PC-9 (cell line): ENCODE results near the gene SART3. TPM values are rescaled to one million over a fixed set of nuclear protein-coding genes. Genes with fewer than 3 reads are reported as not detected.
A peak's percentile ranks its signal among the peaks of the same experiment; 100 is the strongest.

Experiments
- Bru-seq: library from RNA; stranded (reverse); fragments of 400-500 nt; gene quantifications from one replicate; lab custom pipeline; 2021; lab: Mats Ljungman, UMichigan
- BruChase-seq, 2 experiments: library from RNA; stranded (reverse); fragments of 400-500 nt; gene quantifications; one replicate each; lab custom pipeline; 2021; lab: Mats Ljungman, UMichigan
- BruUV-seq: library from RNA; stranded (reverse); fragments of 400-500 nt; replicated peaks from 2 replicates; lab custom pipeline; 2021; lab: Mats Ljungman, UMichigan
- CTCF ChIA-PET: fragments of 300-600 bp; sonication (Branson Sonifier 250); formaldehyde crosslinking; loops from one replicate; lab custom pipeline; 2022; ENCODE audit warnings: antibody characterized with exemption; lab: Charles Lee
- POLR2A ChIA-PET: fragments of 300-600 bp; sonication (Branson Sonifier 250); formaldehyde crosslinking; loops from one replicate; lab custom pipeline; 2022; ENCODE audit warnings: antibody characterized with exemption; ENCODE audit not compliant: unreplicated experiment; lab: Charles Lee
- DNase-seq, 2 experiments: peaks; one replicate each; pipeline versions ENCODE4 v3.0.0 to v3.0.0-alpha.2; 2015 to 2022; ENCODE audit warnings: mixed read lengths in 1 of 2
- H2AFZ ChIP-seq: fragments of 200-600 bp; sonication (generic); 2 replicates; pipeline ENCODE4 v1.8.1; 2017; ENCODE audit warnings: antibody characterized with exemption
- H3F3A ChIP-seq: fragments of 200-600 bp; sonication (generic); 2 replicates; pipeline ENCODE4 v1.8.1; 2017; ENCODE audit warnings: antibody characterized with exemption, mild to moderate bottlenecking, low read depth; ENCODE audit not compliant: insufficient read depth
- H3K27ac ChIP-seq: fragments of 200-600 bp; sonication (generic); 2 replicates; pipeline ENCODE4 v1.6.1; 2016; ENCODE audit warnings: mixed run types
- H3K27me3 ChIP-seq: fragments of 200-600 bp; sonication (generic); 2 replicates; pipeline ENCODE4 v1.6.1; 2016; ENCODE audit warnings: low read depth, mixed run types; ENCODE audit not compliant: insufficient read depth
- H3K36me3 ChIP-seq: fragments of 200-600 bp; sonication (generic); 2 replicates; pipeline ENCODE4 v1.6.1; 2016; ENCODE audit warnings: low read depth, mixed run types
- H3K4me1 ChIP-seq: fragments of 200-600 bp; sonication (generic); replicated peaks from 2 replicates; pipeline ENCODE4 v1.6.1; 2016; ENCODE audit warnings: mixed run types; ENCODE audit not compliant: insufficient read depth
- H3K4me2 ChIP-seq: fragments of 200-600 bp; sonication (generic); 2 replicates; pipeline ENCODE4 v1.6.1; 2017; ENCODE audit warnings: mixed run types
- H3K4me3 ChIP-seq: fragments of 200-600 bp; sonication (generic); 2 replicates; pipeline ENCODE4 v1.6.1; 2016; ENCODE audit warnings: mixed run types
- H3K79me2 ChIP-seq: fragments of 200-600 bp; sonication (generic); 2 replicates; pipeline ENCODE4 v1.6.1; 2017; ENCODE audit warnings: low read depth, mixed run types
- H3K9me2 ChIP-seq: fragments of 200-600 bp; sonication (generic); 2 replicates; pipeline ENCODE4 v1.8.1; 2017; ENCODE audit warnings: mild to moderate bottlenecking; ENCODE audit not compliant: insufficient read depth
- H3K9me3 ChIP-seq: fragments of 200-600 bp; sonication (generic); 2 replicates; pipeline ENCODE4 v1.8.1; 2016; ENCODE audit warnings: low read depth; ENCODE audit not compliant: insufficient read depth
- H4K20me1 ChIP-seq: fragments of 200-600 bp; sonication (generic); 2 replicates; pipeline ENCODE4 v1.8.1; 2017; ENCODE audit not compliant: insufficient read depth
- CTCF ChIP-seq: fragments of 200-600 bp; sonication (generic); conservative IDR thresholded peaks from 2 replicates; pipeline ENCODE4 v1.6.1; 2017; ENCODE audit warnings: mixed run types, antibody characterized with exemption, mild to moderate bottlenecking, moderate library complexity
- EZH2 ChIP-seq: fragments of 200-600 bp; sonication (generic); IDR thresholded peaks from 2 replicates; pipeline ENCODE4 v1.8.0; 2017; ENCODE audit warnings: antibody characterized with exemption, low read depth
- intact Hi-C: fragments of 100-400 bp; cut with micrococcal nuclease; formaldehyde crosslinking; loops from one replicate; pipeline ENCODE4 v1.10.0; 2022; ENCODE audit not compliant: unreplicated experiment
- long read RNA-seq: library from polyadenylated mRNA; stranded (forward); transcript quantifications from one replicate; pipeline ENCODE4 v2.0.0, GENCODE V29; 2022
- total RNA-seq: library from RNA; stranded (reverse); gene quantifications from 2 replicates; pipeline ENCODE4 v1.2.3, GENCODE V29; 2021

SART3 gene
- total RNA-seq (49.3 and 54.3 TPM in 2 replicates), Bru-seq, nascent RNA (percentile 92 among the genes with signal in this experiment), BruChase-seq, experiment 1, labeled RNA remaining after a 2-hour chase (percentile 86 among the genes with signal in this experiment), BruChase-seq, experiment 2, labeled RNA remaining after a 6-hour chase (percentile 83 among the genes with signal in this experiment)
- long read RNA-seq, full-length matches to known transcripts: 36 of 58 reads
- long read RNA-seq, partial matches to known transcripts: 5 of 58 reads
- long read RNA-seq, other reads (novel, unspliced or antisense): 17 of 58 reads

GRCh38 chr12:108560752-108561719 lies at the start of gene SART3:
TSS of gene SART3 (minus strand) at chr12:108561173. CDS start at chr12:108561154, 19 bp downstream.
- peaks cover 23% of the 10 kb centered on the region for H3K4me1 ChIP-seq
- ChIA-PET CTCF (interaction anchor here (0.7 kb wide), 1 partner anchor 267 kb away, joined by 3 read pairs; no protein-coding TSS in a partner anchor), POLR2A (interaction anchor here (0.5 kb wide), 1 partner anchor 1011 kb away, joined by 5 read pairs; no protein-coding TSS in a partner anchor)
- H3F3A ChIP-seq: peaks cover 19% of the 10 kb centered on the region
- no peaks in the 10 kb centered on the region for H3K9me3 ChIP-seq
- peaks cover 15% of the 10 kb centered on the region; the same call in 1 of the 2 replicates for H3K36me3 ChIP-seq
- H3K4me3 ChIP-seq: peak within 1 kb of the TSS; percentile 72
- no peaks in the 10 kb centered on the region for H3K27me3 ChIP-seq
- no TSS peak for BruUV-seq
- peak within 1 kb of the TSS; percentile 85 for H3K27ac ChIP-seq
- peaks cover 70% of the 10 kb centered on the region for H3K79me2 ChIP-seq
- H3K4me2 ChIP-seq: peak within 1 kb of the TSS; percentile 87
- no peaks in the 10 kb centered on the region for H3K9me2 ChIP-seq
- intact Hi-C loops: loop anchor here (10.0 kb wide), 1 partner anchor 104 kb away; no protein-coding TSS in a partner anchor
- no peak for TF ChIP-seq CTCF
- no peak for TF ChIP-seq EZH2
- H2AFZ ChIP-seq: peak within 1 kb of the TSS; percentile 93
- DNase-seq: peak; percentile 71 to 79
- H4K20me1 ChIP-seq: peaks cover 32% of the 10 kb centered on the region

GRCh38 chr12:108610336-108610815 lies 49.4 kb upstream of the SART3 start:
- CTCF ChIA-PET: no interaction called here
- intact Hi-C loops: loop anchor here (10.0 kb wide), 2 partner anchors 96 to 696 kb away; partner anchors contain the start of gene FICD

More at GRCh38 chr12:108610336-108610815, 49.4 kb upstream of the SART3 start:
- Histone ChIP-seq H3K4me3 (no peak overlapping the region), H3K9me3 (no peaks in the 10 kb centered on the region), H3K4me2 (no peak overlapping the region), H4K20me1 (no peaks in the 10 kb centered on the region), H3K4me1 (0 out of 2 replicates have a peak, but pooled peaks cover 5% of the 10 kb centered on the region), H3K79me2 (no peaks in the 10 kb centered on the region), H3K36me3 (no peaks in the 10 kb centered on the region), H3F3A (no peaks in the 10 kb centered on the region), H2AFZ (no peak overlapping the region), H3K27me3 (no peaks in the 10 kb centered on the region), H3K9me2 (no peaks in the 10 kb centered on the region), H3K27ac (no peak overlapping the region)
- POLR2A ChIA-PET: no interaction called here
- no peak for TF ChIP-seq EZH2
- no peak for TF ChIP-seq CTCF
- DNase-seq: no peak
- no TSS peak for BruUV-seq
